Thyroid gland (tissue), 4 donors: Measurements from ENCODE around the gene RREB1. TPM values are rescaled to one million over a fixed set of nuclear protein-coding genes. Genes with fewer than 3 reads are reported as not detected.
A peak's percentile ranks its signal among the peaks of the same experiment; 100 is the strongest.

Experiments used
- DNase-seq, 2 donors: peaks; one replicate each; pipeline ENCODE4 v3.0.0-alpha.2; 2019
- H3K27ac ChIP-seq, 3 donors: fragments of 200-600 bp; sonication (generic); 1 replicate in 2 of 3; 2 replicates in 1 of 3; pipeline ENCODE4 v1.5.1; 2016 to 2019; ENCODE audit warnings: mild to moderate bottlenecking in 1 of 3, moderate library complexity in 1 of 3
- H3K27me3 ChIP-seq: fragments of 200-600 bp; sonication (generic); one replicate; pipeline ENCODE4 v1.5.1; 2019
- H3K36me3 ChIP-seq, 2 donors: fragments of 200-600 bp; sonication (generic); one replicate each; pipeline ENCODE4 v1.5.1; 2016 to 2019
- H3K4me1 ChIP-seq, 2 donors: fragments of 200-600 bp; sonication (generic); one replicate each; pipeline ENCODE4 v1.5.1; 2017 to 2019
- H3K4me3 ChIP-seq, 3 donors: fragments of 200-600 bp; sonication (generic); replicated peaks in 1 of 3; 1 replicate in 2 of 3; 2 replicates in 1 of 3; pipeline ENCODE4 v1.5.1; 2016; ENCODE audit warnings: mild to moderate bottlenecking in 1 of 3
- H3K9me3 ChIP-seq: fragments of 200-600 bp; sonication (generic); one replicate; pipeline ENCODE4 v1.5.1; 2017
- POLR2A ChIP-seq, 2 donors: fragments of 450-650 bp; IDR thresholded peaks; one replicate each; pipeline ENCODE4 v1.6.1; 2017; ENCODE audit warnings: antibody characterized with exemption in 2 of 2, mild to moderate bottlenecking in 2 of 2, moderate library complexity in 1 of 2
- WGBS, 2 donors: methylation state at CpG; one replicate each; pipeline ENCODE4 v1.1.5; 2017; 5-methylcytosine and 5-hydroxymethylcytosine counted together
- intact Hi-C: fragments of 100-400 bp; cut with DNase I; formaldehyde crosslinking; loops from one replicate; pipeline ENCODE4 v1.15.1; 2023
- total RNA-seq, 4 donors: library from RNA; depleted of rRNA; stranded (reverse); fragments of >200 nt; gene quantifications; one replicate each; pipeline ENCODE4 v1.2.3, GENCODE V29; 2016
- TF ChIP-seq, protein P1 (sequence below), 6 experiments: fragments of 200-600 bp in 3 of 6; fragments of 450-650 bp in 3 of 6; sonication (generic) in 3 of 6; IDR thresholded peaks; one replicate each; pipeline ENCODE4 v1.5.1; 2016 to 2019; ENCODE audit warnings: antibody characterized with exemption in 6 of 6, mild to moderate bottlenecking in 2 of 6, inconsistent platforms in 1 of 6, moderate library complexity in 1 of 6

Gene RREB1
- total RNA-seq, 4 donors from 2014 or later = 48.0 to 91.3 (median 57.1) TPM

GRCh38 chr6:7152462-7152861, 44.7 kb downstream of the RREB1 start:
- no peaks in the 10 kb centered on the region for H3K27me3 ChIP-seq
- peak overlapping the region; percentile 53 to 90 (median 86) for H3K27ac ChIP-seq
- H3K4me1 ChIP-seq = peaks cover 68 to 86% of the 10 kb centered on the region in 2 donors
- H3K4me3 ChIP-seq = no peak overlapping the region
- intact Hi-C loops = no loop called here
- H3K36me3 ChIP-seq = no peaks in the 10 kb centered on the region
- no peaks in the 10 kb centered on the region for H3K9me3 ChIP-seq
- peak; percentile 41 to 61 for DNase-seq
- peak in 1 of 2 donors; percentile 64 for TF ChIP-seq POLR2A (IDR thresholded peaks at IDR 0.05)
- TF ChIP-seq, protein P1, sequence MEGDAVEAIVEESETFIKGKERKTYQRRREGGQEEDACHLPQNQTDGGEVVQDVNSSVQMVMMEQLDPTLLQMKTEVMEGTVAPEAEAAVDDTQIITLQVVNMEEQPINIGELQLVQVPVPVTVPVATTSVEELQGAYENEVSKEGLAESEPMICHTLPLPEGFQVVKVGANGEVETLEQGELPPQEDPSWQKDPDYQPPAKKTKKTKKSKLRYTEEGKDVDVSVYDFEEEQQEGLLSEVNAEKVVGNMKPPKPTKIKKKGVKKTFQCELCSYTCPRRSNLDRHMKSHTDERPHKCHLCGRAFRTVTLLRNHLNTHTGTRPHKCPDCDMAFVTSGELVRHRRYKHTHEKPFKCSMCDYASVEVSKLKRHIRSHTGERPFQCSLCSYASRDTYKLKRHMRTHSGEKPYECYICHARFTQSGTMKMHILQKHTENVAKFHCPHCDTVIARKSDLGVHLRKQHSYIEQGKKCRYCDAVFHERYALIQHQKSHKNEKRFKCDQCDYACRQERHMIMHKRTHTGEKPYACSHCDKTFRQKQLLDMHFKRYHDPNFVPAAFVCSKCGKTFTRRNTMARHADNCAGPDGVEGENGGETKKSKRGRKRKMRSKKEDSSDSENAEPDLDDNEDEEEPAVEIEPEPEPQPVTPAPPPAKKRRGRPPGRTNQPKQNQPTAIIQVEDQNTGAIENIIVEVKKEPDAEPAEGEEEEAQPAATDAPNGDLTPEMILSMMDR (IDR thresholded peaks at IDR 0.05) = no peak

DNA sequence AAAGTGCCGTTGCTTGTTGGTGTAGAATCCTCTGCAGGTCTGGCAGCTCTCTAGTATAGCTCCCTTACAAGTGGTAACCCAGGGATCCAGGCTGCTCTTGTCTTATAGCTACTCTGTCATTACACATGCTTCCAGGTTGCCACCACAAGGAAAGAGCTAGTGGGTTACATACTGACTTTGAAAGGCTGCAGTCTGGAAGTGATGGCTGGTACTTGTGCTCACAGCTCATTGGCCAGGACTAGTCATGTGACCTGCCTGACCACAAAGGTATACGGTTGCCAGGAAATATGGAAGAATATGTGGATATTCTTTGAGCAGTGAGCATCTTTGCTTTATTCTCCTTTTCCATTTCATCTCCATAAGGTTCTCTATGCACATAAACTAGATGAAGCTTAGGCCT, 46.0 kb downstream of the RREB1 start:
- intact Hi-C loops = no loop called here
- Histone ChIP-seq H3K27ac (peak overlapping the region in 2 of 3 donors; percentile 86 to 90), H3K9me3 (no peaks in the 10 kb centered on the region), H3K36me3 (no peaks in the 10 kb centered on the region), H3K4me1 (peaks cover 78 to 89% of the 10 kb centered on the region in 2 donors), H3K4me3 (no peak overlapping the region), H3K27me3 (no peaks in the 10 kb centered on the region)
- DNase-seq = no peak
- WGBS, 2 donors = 79 to 86% methylated on average over 2 of the region's 2 CpGs
- TF ChIP-seq, protein P1 (IDR thresholded peaks at IDR 0.05) = no peak
- TF ChIP-seq POLR2A (IDR thresholded peaks at IDR 0.05) = no peak

GRCh38 chr6:7154341-7155139, 46.8 kb downstream of the RREB1 start:
- H3K27ac ChIP-seq = peak overlapping the region; percentile 86 to 92 (median 90)
- peaks cover 78 to 92% of the 10 kb centered on the region in 2 donors for H3K4me1 ChIP-seq
- H3K36me3 ChIP-seq = no peaks in the 10 kb centered on the region
- no peaks in the 10 kb centered on the region for H3K9me3 ChIP-seq
- H3K27me3 ChIP-seq = no peaks in the 10 kb centered on the region
- TF ChIP-seq, protein P1 (IDR thresholded peaks at IDR 0.05) = no peak
- TF ChIP-seq POLR2A (IDR thresholded peaks at IDR 0.05) = no peak
- no peak overlapping the region for H3K4me3 ChIP-seq
- DNase-seq = no peak
- intact Hi-C loops = no loop called here
- WGBS, 2 donors = 82 to 85% methylated on average over 13 of the region's 13 CpGs

GRCh38 chr6:7155871-7156579, 48.3 kb downstream of the RREB1 start:
- peak in 1 of 2 donors; percentile 29 for TF ChIP-seq POLR2A (IDR thresholded peaks at IDR 0.05)
- TF ChIP-seq, protein P1 (IDR thresholded peaks at IDR 0.05) = no peak
- intact Hi-C loops = no loop called here
- Histone ChIP-seq H3K4me3 (no peak overlapping the region), H3K27me3 (no peaks in the 10 kb centered on the region), H3K36me3 (no peaks in the 10 kb centered on the region), H3K4me1 (peaks cover 78 to 83% of the 10 kb centered on the region in 2 donors), H3K27ac (peak overlapping the region; percentile 86 to 92 (median 90)), H3K9me3 (no peaks in the 10 kb centered on the region)
- peak; percentile 74 to 79 for DNase-seq
- WGBS, 2 donors = 29 to 33% methylated on average over 7 of the region's 7 CpGs
